CD4-positive, alpha-beta memory T cell (primary cell): ENCODE measurements around the gene PCBP3. TPM values are rescaled to one million over a fixed set of nuclear protein-coding genes. Genes with fewer than 3 reads are reported as not detected.

Experiments used
- CTCF ChIA-PET: fragments of 350-600 bp; sonication (Branson Sonifier 250); formaldehyde crosslinking; loops from one replicate; lab custom pipeline; 2021; ENCODE audit warnings: inconsistent platforms; ENCODE audit not compliant: partially characterized antibody; lab: Charles Lee
- POLR2A ChIA-PET: fragments of 350-600 bp; sonication (Branson Sonifier 250); formaldehyde crosslinking; loops from one replicate; lab custom pipeline; 2021; ENCODE audit not compliant: partially characterized antibody; lab: Charles Lee
- DNase-seq, 5 donors: peaks; one replicate each; pipeline versions ENCODE4 v3.0.0 to v3.0.0-alpha.2; 2020 to 2022; ENCODE audit warnings: mixed read lengths in 1 of 5
- H3K27ac ChIP-seq: one replicate; pipeline ENCODE4 v1.7.0; 2013; ENCODE audit warnings: low read depth, low read length
- H3K27me3 ChIP-seq: 2 replicates; pipeline ENCODE4 v1.7.0; 2013; ENCODE audit warnings: mild to moderate bottlenecking, low read length, moderate library complexity; ENCODE audit not compliant: insufficient read depth
- H3K36me3 ChIP-seq: 2 replicates; pipeline ENCODE4 v1.7.0; 2013; ENCODE audit warnings: mild to moderate bottlenecking, low read length, moderate library complexity; ENCODE audit not compliant: insufficient read depth
- H3K4me1 ChIP-seq: 2 replicates; pipeline ENCODE4 v1.7.0; 2013; ENCODE audit warnings: mild to moderate bottlenecking, low read length, moderate library complexity; ENCODE audit not compliant: insufficient read depth
- H3K4me3 ChIP-seq, 2 donors: one replicate each; pipeline ENCODE4 v1.7.0; 2013; ENCODE audit warnings: low read length in 2 of 2, mild to moderate bottlenecking in 1 of 2
- H3K9me3 ChIP-seq, 2 donors: one replicate each; pipeline ENCODE4 v1.7.0; 2013; ENCODE audit warnings: low read length in 2 of 2, control low read depth in 1 of 2; ENCODE audit not compliant: control insufficient read depth in 1 of 2
- H3K27ac Mint-ChIP-seq, 7 donors: one replicate each; pipeline ENCODE4 v1.8.0; 2020 to 2021; ENCODE audit warnings: mixed read lengths in 7 of 7, mild to moderate bottlenecking in 6 of 7, inconsistent platforms in 3 of 7, moderate library complexity in 3 of 7
- H3K27me3 Mint-ChIP-seq, 2 donors: one replicate each; pipeline ENCODE4 v1.8.0; 2020 to 2021; ENCODE audit warnings: mixed read lengths in 2 of 2
- H3K36me3 Mint-ChIP-seq, 2 donors: one replicate each; pipeline ENCODE4 v1.8.0; 2020 to 2021; ENCODE audit warnings: mixed read lengths in 2 of 2, inconsistent platforms in 1 of 2, mild to moderate bottlenecking in 1 of 2
- H3K4me1 Mint-ChIP-seq, 4 donors: one replicate each; pipeline ENCODE4 v1.8.0; 2020 to 2021; ENCODE audit warnings: mixed read lengths in 4 of 4, mild to moderate bottlenecking in 1 of 4
- H3K4me3 Mint-ChIP-seq, 8 donors: one replicate each; pipeline ENCODE4 v1.8.0; 2020 to 2021; ENCODE audit warnings: mixed read lengths in 8 of 8, mild to moderate bottlenecking in 7 of 8, moderate library complexity in 6 of 8, inconsistent platforms in 3 of 8
- H3K9me3 Mint-ChIP-seq, 8 donors: one replicate each; pipeline ENCODE4 v1.8.0; 2020 to 2021; ENCODE audit warnings: mixed read lengths in 8 of 8, mild to moderate bottlenecking in 5 of 8, inconsistent platforms in 3 of 8, moderate library complexity in 1 of 8
- intact Hi-C: fragments of 100-400 bp; cut with micrococcal nuclease; formaldehyde crosslinking; loops from one replicate; pipeline ENCODE4 v1.15.1; 2023
- polyA plus RNA-seq, 2 donors: library from polyadenylated mRNA; unstranded; fragments of 300-500 nt; fragmentation: Illumina TruSeq; gene quantifications; one replicate each; pipeline ENCODE4 v1.2.3, GENCODE V29; 2021
- total RNA-seq, 2 experiments: library from RNA; stranded (reverse); gene quantifications; one replicate each; pipeline ENCODE4 v1.2.3, GENCODE V29; 2021

The PCBP3 gene
- total and polyA plus RNA-seq, 4 experiments from 2014 or later = 0.36 to 1.6 (median 1.0) TPM

GRCh38 chr21:45817345-45817744, 173.8 kb downstream of the PCBP3 start:
- no peak overlapping the region for H3K4me3 Mint-ChIP-seq
- CTCF ChIA-PET = no interaction called here
- peak overlapping the region in 1 of 7 donors; percentile 47 for H3K27ac Mint-ChIP-seq

GRCh38 chr21:45818276-45818903, 174.9 kb downstream of the PCBP3 start:
- ChIA-PET POLR2A (no interaction called here), CTCF (interaction anchor here (1.2 kb wide), 1 partner anchor 680 kb away, joined by 3 read pairs; no protein-coding TSS in a partner anchor)
- Mint-ChIP-seq H3K27me3 (peaks cover 2 to 16% of the 10 kb centered on the region in 2 donors), H3K4me1 (peaks cover 5 to 17% (median 11%) of the 10 kb centered on the region in 4 donors), H3K9me3 (no peaks in the 10 kb centered on the region), H3K27ac (peak overlapping the region in 2 of 7 donors; percentile 62 to 67), H3K36me3 (no peaks in the 10 kb centered on the region), H3K4me3 (peak overlapping the region in 1 of 8 donors; percentile 32)
- Histone ChIP-seq H3K36me3 (no peaks in the 10 kb centered on the region), H3K4me1 (peaks cover 7% of the 10 kb centered on the region), H3K9me3 (no peaks in the 10 kb centered on the region), H3K27ac (no peak overlapping the region), H3K27me3 (no peaks in the 10 kb centered on the region), H3K4me3 (no peak overlapping the region)
- no peak for DNase-seq
- intact Hi-C loops = no loop called here

More at GRCh38 chr21:45817345-45817744, 173.8 kb downstream of the PCBP3 start:
- POLR2A ChIA-PET = no interaction called here
- Mint-ChIP-seq H3K36me3 (no peaks in the 10 kb centered on the region), H3K27me3 (peaks cover 2 to 19% of the 10 kb centered on the region in 2 donors), H3K4me1 (peaks cover 5 to 17% (median 11%) of the 10 kb centered on the region in 4 donors), H3K9me3 (no peaks in the 10 kb centered on the region)
- Histone ChIP-seq H3K4me3 (no peak overlapping the region), H3K27me3 (no peaks in the 10 kb centered on the region), H3K4me1 (peaks cover 7% of the 10 kb centered on the region), H3K9me3 (no peaks in the 10 kb centered on the region), H3K36me3 (no peaks in the 10 kb centered on the region), H3K27ac (no peak overlapping the region)
- intact Hi-C loops = no loop called here
- no peak for DNase-seq

- POLR2A ChIA-PET = no interaction called here
- CTCF ChIA-PET = interaction anchor here (1.2 kb wide), 1 partner anchor 680 kb away, joined by 3 read pairs; no protein-coding TSS in a partner anchor
- DNase-seq = peak in 4 of 5 donors; percentile 22 to 64 (median 28)
- intact Hi-C loops = no loop called here
- no peaks in the 10 kb centered on the region for H3K9me3 Mint-ChIP-seq
- H3K27ac ChIP-seq = no peak overlapping the region
- H3K36me3 ChIP-seq = no peaks in the 10 kb centered on the region
- peaks cover 5 to 17% (median 11%) of the 10 kb centered on the region in 4 donors for H3K4me1 Mint-ChIP-seq
- peaks cover 2 to 16% of the 10 kb centered on the region in 2 donors for H3K27me3 Mint-ChIP-seq
- H3K36me3 Mint-ChIP-seq = no peaks in the 10 kb centered on the region
- H3K27me3 ChIP-seq = no peaks in the 10 kb centered on the region
- no peaks in the 10 kb centered on the region for H3K9me3 ChIP-seq
- H3K4me3 ChIP-seq = no peak overlapping the region
- peak overlapping the region in 6 of 7 donors; percentile 7 to 67 (median 61) for H3K27ac Mint-ChIP-seq
- H3K4me3 Mint-ChIP-seq = peak overlapping the region in 2 of 8 donors; percentile 9 to 32
- H3K4me1 ChIP-seq = peaks cover 7% of the 10 kb centered on the region
These were observed 175.4 kb downstream of the PCBP3 start for GRCh38 chr21:45818904-45819285.

GRCh38 chr21:45819478-45820170, 176.1 kb downstream of the PCBP3 start:
- intact Hi-C loops = loop anchor here (1.0 to 2.0 kb wide), 3 partner anchors 223 to 527 kb away; no protein-coding TSS in a partner anchor
- Histone ChIP-seq H3K27me3 (no peaks in the 10 kb centered on the region), H3K27ac (no peak overlapping the region), H3K9me3 (no peaks in the 10 kb centered on the region), H3K4me3 (no peak overlapping the region), H3K36me3 (no peaks in the 10 kb centered on the region), H3K4me1 (peaks cover 7% of the 10 kb centered on the region)
- DNase-seq = no peak
- CTCF ChIA-PET = interaction anchor here (0.9 to 1.8 kb wide), 3 partner anchors 263 to 681 kb away, joined by 3 to 7 read pairs (median 5); no protein-coding TSS in a partner anchor
- Mint-ChIP-seq H3K27ac (peak overlapping the region in 2 of 7 donors; percentile 46 to 52), H3K4me3 (no peak overlapping the region), H3K4me1 (peaks cover 5 to 17% (median 11%) of the 10 kb centered on the region in 4 donors), H3K9me3 (no peaks in the 10 kb centered on the region), H3K36me3 (no peaks in the 10 kb centered on the region), H3K27me3 (peaks cover 2 to 18% of the 10 kb centered on the region in 2 donors)
- POLR2A ChIA-PET = no interaction called here

- Histone ChIP-seq H3K4me3 (no peak overlapping the region), H3K9me3 (no peaks in the 10 kb centered on the region), H3K27me3 (no peaks in the 10 kb centered on the region), H3K36me3 (no peaks in the 10 kb centered on the region), H3K4me1 (peaks cover 7% of the 10 kb centered on the region), H3K27ac (no peak overlapping the region)
- Mint-ChIP-seq H3K4me3 (no peak overlapping the region), H3K9me3 (no peaks in the 10 kb centered on the region), H3K36me3 (no peaks in the 10 kb centered on the region), H3K27ac (peak overlapping the region in 3 of 7 donors; percentile 30 to 73 (median 54)), H3K4me1 (peaks cover 5 to 17% (median 11%) of the 10 kb centered on the region in 4 donors), H3K27me3 (peaks cover 2 to 18% of the 10 kb centered on the region in 2 donors)
- intact Hi-C loops = loop anchor here (1.0 to 2.0 kb wide), 3 partner anchors 224 to 528 kb away; no protein-coding TSS in a partner anchor
- peak; percentile 66 to 74 (median 71) for DNase-seq
- ChIA-PET CTCF (interaction anchor here (0.9 to 1.8 kb wide), 3 partner anchors 264 to 682 kb away, joined by 3 to 7 read pairs (median 5); no protein-coding TSS in a partner anchor), POLR2A (no interaction called here)
These were observed 176.9 kb downstream of the PCBP3 start for GRCh38 chr21:45820171-45821091.

- POLR2A ChIA-PET = no interaction called here
These were observed 177.9 kb downstream of the PCBP3 start for GRCh38 chr21:45821315-45821962.

More at GRCh38 chr21:45821315-45821962, 177.9 kb downstream of the PCBP3 start:
- H3K27ac Mint-ChIP-seq = no peak overlapping the region
- intact Hi-C loops = loop anchor here (2.0 kb wide), 1 partner anchor 225 kb away; no protein-coding TSS in a partner anchor
- CTCF ChIA-PET = interaction anchor here (0.7 to 1.8 kb wide), 4 partner anchors 9 to 872 kb away, joined by 3 to 7 read pairs (median 4); no protein-coding TSS in a partner anchor
- no peak overlapping the region for H3K4me3 Mint-ChIP-seq
- DNase-seq = no peak
- no peak overlapping the region for H3K4me3 ChIP-seq
- no peaks in the 10 kb centered on the region for H3K27me3 ChIP-seq
- H3K4me1 Mint-ChIP-seq = peaks cover 5 to 17% (median 11%) of the 10 kb centered on the region in 4 donors
- peaks cover 7% of the 10 kb centered on the region for H3K4me1 ChIP-seq
- no peaks in the 10 kb centered on the region for H3K36me3 ChIP-seq
- peaks cover 2 to 18% of the 10 kb centered on the region in 2 donors for H3K27me3 Mint-ChIP-seq
- H3K9me3 ChIP-seq = no peaks in the 10 kb centered on the region
- H3K9me3 Mint-ChIP-seq = no peaks in the 10 kb centered on the region
- H3K27ac ChIP-seq = no peak overlapping the region
- no peaks in the 10 kb centered on the region for H3K36me3 Mint-ChIP-seq
